GM12878 (cell line): Measurements from ENCODE around the gene CASP3. TPM values are rescaled to one million over a fixed set of nuclear protein-coding genes. Genes with fewer than 3 reads are reported as not detected.

Source experiments
- ATF3 ChIP-seq: IDR thresholded peaks from 2 replicates; pipeline ENCODE4 v1.6.1; 2011; ENCODE audit warnings: low read depth, mild to moderate bottlenecking, low read length, moderate library complexity, borderline replicate concordance; ENCODE audit errors: extremely low read depth
- CBX3 ChIP-seq: fragments of 200-600 bp; sonication (generic); IDR thresholded peaks from 2 replicates; pipeline ENCODE4 v1.6.1; 2016; ENCODE audit warnings: low read depth, borderline replicate concordance
- GABPA ChIP-seq: IDR thresholded peaks from 2 replicates; pipeline ENCODE4 v1.6.1; 2014; ENCODE audit warnings: antibody characterized with exemption, low read depth, mild to moderate bottlenecking, inconsistent platforms
- IRF4 ChIP-seq: IDR thresholded peaks from 2 replicates; pipeline ENCODE4 v1.6.1; 2011; ENCODE audit warnings: low read depth, low read length
- PAX5 ChIP-seq: IDR thresholded peaks from 2 replicates; pipeline ENCODE4 v1.6.1; 2011; ENCODE audit warnings: low read depth, low read length, borderline replicate concordance
- PKNOX1 ChIP-seq: fragments of 450-650 bp; IDR thresholded peaks from 2 replicates; pipeline ENCODE4 v1.6.1; 2016; ENCODE audit warnings: mild to moderate bottlenecking
- REST ChIP-seq: IDR thresholded peaks from 2 replicates; pipeline ENCODE4 v1.6.1; 2012; ENCODE audit warnings: mild to moderate bottlenecking, low read depth, low read length
- RFX5 ChIP-seq: IDR thresholded peaks from 2 replicates; pipeline ENCODE4 v1.6.1; 2011; ENCODE audit warnings: low read depth, low read length, improper control_type of control experiment
- SIX5 ChIP-seq: IDR thresholded peaks from 2 replicates; pipeline ENCODE4 v1.6.1; 2011; ENCODE audit warnings: mild to moderate bottlenecking, low read depth, low read length, moderate library complexity; ENCODE audit not compliant: severe bottlenecking
- SMAD1 ChIP-seq: fragments of 450-650 bp; IDR thresholded peaks from 2 replicates; pipeline ENCODE4 v1.6.1; 2018; ENCODE audit warnings: mild to moderate bottlenecking, low read depth; ENCODE audit not compliant: partially characterized antibody
- SP1 ChIP-seq: IDR thresholded peaks from one replicate; pipeline ENCODE4 v1.6.1; 2011; ENCODE audit warnings: low read depth, low read length
- SPI1 ChIP-seq: IDR thresholded peaks from 2 replicates; pipeline ENCODE4 v1.6.1; 2011; ENCODE audit warnings: low read depth, mild to moderate bottlenecking, low read length, moderate library complexity, borderline replicate concordance; ENCODE audit not compliant: insufficient read depth
- TCF7 ChIP-seq: IDR thresholded peaks from 2 replicates; pipeline ENCODE4 v1.6.1; 2014; ENCODE audit warnings: antibody characterized with exemption, borderline replicate concordance
- ZBTB40 ChIP-seq: fragments of 450-650 bp; IDR thresholded peaks from 2 replicates; pipeline ENCODE4 v1.6.1; 2016; ENCODE audit warnings: mild to moderate bottlenecking, moderate library complexity, borderline replicate concordance
- ZNF24 ChIP-seq: fragments of 450-650 bp; IDR thresholded peaks from 2 replicates; pipeline ENCODE4 v1.6.1; 2017; ENCODE audit warnings: antibody characterized with exemption, mild to moderate bottlenecking
- ZSCAN29 ChIP-seq: fragments of 450-650 bp; IDR thresholded peaks from 2 replicates; pipeline ENCODE4 v1.6.1; 2017; ENCODE audit warnings: mild to moderate bottlenecking, moderate library complexity
- ZZZ3 ChIP-seq: IDR thresholded peaks from 2 replicates; pipeline ENCODE4 v1.6.1; 2011; ENCODE audit warnings: low read depth; ENCODE audit not compliant: control insufficient read depth, insufficient read length
- polyA plus RNA-seq, 11 experiments: library from polyadenylated mRNA; depleted of rRNA in 4 of 11; unstranded in 6 of 11; stranded (reverse) in 5 of 11; fragments of >200 nt; fragmentation: Nextera tagmentation in 4 of 11; fragmentation: Illumina TruSeq in 1 of 11; extraction: Ambion mirVana in 4 of 11; extraction: Trizol in 1 of 11; gene quantifications; 1 replicate in 1 of 11; 2 replicates in 10 of 11; pipeline versions ENCODE4 v1.2.1 to v1.2.3, GENCODE V29; 2011 to 2016; ENCODE audit warnings: inconsistent platforms in 2 of 11, missing spikeins in 2 of 11, low read depth in 1 of 11
- total RNA-seq, 4 experiments: library from RNA; depleted of rRNA in 3 of 4; stranded (reverse); fragments of >200 nt in 3 of 4; fragmentation: Illumina TruSeq in 1 of 4; extraction: Trizol in 1 of 4; gene quantifications; 2 replicates each; pipeline versions ENCODE4 v1.2.1 to v1.2.3, GENCODE V29; 2013 to 2021
- TF ChIP-seq, protein P1 (sequence below): IDR thresholded peaks from 2 replicates; pipeline ENCODE4 v1.6.1; 2011; ENCODE audit warnings: mild to moderate bottlenecking, low read depth, low read length, moderate library complexity; ENCODE audit not compliant: insufficient replicate concordance

The CASP3 gene
- total and polyA plus RNA-seq, 10 of the 15 experiments (the other 5 are each of a cell fraction or from before 2014, with no cell fraction given) = 50.0 to 194 (median 74.4) TPM

GRCh38 chr4:184583738-184584502 is 65.3 kb downstream of the CASP3 start (continued):
- TF ChIP-seq ATF3 (peak; percentile 18; the same call in 1 of the 2 replicates), GABPA (no peak), ZSCAN29 (no peak), SPI1 (no peak), SP1 (no peak), PAX5 (no peak), PKNOX1 (peak; percentile 27; the same call in 1 of the 2 replicates), ZNF24 (no peak), CBX3 (no peak), ZZZ3 (no peak), ZBTB40 (no peak), SMAD1 (no peak), RFX5 (no peak), SIX5 (no peak), REST (no peak), TCF7 (no peak), IRF4 (no peak)
- TF ChIP-seq, protein P1, sequence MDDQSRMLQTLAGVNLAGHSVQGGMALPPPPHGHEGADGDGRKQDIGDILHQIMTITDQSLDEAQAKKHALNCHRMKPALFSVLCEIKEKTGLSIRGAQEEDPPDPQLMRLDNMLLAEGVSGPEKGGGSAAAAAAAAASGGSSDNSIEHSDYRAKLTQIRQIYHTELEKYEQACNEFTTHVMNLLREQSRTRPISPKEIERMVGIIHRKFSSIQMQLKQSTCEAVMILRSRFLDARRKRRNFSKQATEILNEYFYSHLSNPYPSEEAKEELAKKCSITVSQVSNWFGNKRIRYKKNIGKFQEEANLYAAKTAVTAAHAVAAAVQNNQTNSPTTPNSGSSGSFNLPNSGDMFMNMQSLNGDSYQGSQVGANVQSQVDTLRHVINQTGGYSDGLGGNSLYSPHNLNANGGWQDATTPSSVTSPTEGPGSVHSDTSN = no peak
